ENCODE measurements around the gene GNB1L.

GNB1L gene

DNA sequence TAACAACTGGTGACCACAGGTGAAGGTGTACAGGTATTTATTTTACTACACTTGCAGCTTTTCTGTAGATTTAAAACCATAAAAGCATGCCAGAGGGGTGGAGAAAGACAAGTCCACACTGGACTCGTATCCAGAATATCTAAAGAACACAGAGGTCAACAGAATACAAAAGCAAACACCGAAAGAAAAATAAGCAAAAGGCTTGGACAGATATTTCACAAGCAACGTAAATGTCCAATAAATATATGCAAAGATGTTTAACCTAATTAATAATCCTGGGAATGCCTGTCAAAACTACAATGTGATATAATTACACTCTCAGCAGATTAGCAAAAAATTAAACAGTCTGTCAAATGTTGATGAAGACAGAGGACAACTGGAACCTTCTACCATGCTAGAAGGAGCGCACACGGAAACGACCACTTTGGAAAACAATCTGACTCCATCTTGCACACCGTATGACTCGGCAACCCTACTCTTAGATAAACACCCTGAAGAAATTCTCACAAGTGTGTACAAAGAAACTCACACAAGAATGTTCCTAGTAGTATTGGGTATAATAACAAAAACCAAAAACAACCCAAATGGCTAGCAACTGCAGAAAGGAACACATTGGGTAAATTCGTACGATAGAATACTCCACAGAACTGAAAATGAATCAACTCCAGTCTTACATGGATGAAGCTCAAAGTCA, 27.2 kb downstream of the GNB1L start:
- TF ChIP-seq, protein P1, sequence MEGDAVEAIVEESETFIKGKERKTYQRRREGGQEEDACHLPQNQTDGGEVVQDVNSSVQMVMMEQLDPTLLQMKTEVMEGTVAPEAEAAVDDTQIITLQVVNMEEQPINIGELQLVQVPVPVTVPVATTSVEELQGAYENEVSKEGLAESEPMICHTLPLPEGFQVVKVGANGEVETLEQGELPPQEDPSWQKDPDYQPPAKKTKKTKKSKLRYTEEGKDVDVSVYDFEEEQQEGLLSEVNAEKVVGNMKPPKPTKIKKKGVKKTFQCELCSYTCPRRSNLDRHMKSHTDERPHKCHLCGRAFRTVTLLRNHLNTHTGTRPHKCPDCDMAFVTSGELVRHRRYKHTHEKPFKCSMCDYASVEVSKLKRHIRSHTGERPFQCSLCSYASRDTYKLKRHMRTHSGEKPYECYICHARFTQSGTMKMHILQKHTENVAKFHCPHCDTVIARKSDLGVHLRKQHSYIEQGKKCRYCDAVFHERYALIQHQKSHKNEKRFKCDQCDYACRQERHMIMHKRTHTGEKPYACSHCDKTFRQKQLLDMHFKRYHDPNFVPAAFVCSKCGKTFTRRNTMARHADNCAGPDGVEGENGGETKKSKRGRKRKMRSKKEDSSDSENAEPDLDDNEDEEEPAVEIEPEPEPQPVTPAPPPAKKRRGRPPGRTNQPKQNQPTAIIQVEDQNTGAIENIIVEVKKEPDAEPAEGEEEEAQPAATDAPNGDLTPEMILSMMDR (IDR thresholded peaks at IDR 0.05; ENCODE audit: borderline replicate concordance, control extremely low read depth, extremely low read depth, insufficient read depth, missing control alignments) = no peak
- no peak for DNase-seq (ENCODE audit: low spot score)
- in situ Hi-C loops (cut with MboI; ENCODE audit: low sequenced_read_pairs, unreplicated experiment) = no loop called here

DNA sequence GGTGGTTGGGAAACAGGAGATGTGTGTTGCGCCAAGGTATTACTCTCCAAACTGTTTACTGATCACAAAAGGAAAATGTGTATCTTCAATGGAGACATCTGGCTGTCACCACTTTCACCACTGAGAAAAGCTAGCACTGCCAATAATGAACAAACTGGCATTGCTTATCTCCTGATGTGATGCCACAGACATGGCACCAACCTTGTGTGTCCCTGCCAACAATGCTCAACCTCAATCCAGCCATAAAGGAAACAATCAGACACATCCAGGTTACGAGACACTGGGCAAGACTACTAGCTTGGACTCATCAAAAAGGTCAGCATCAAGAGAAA, 28.1 kb downstream of the GNB1L start:
- no peak for DNase-seq (ENCODE audit: low spot score)
- TF ChIP-seq, protein P1 (IDR thresholded peaks at IDR 0.05; ENCODE audit: borderline replicate concordance, control extremely low read depth, extremely low read depth, insufficient read depth, missing control alignments) = no peak
- in situ Hi-C loops (cut with MboI; ENCODE audit: low sequenced_read_pairs, unreplicated experiment) = no loop called here

DNA sequence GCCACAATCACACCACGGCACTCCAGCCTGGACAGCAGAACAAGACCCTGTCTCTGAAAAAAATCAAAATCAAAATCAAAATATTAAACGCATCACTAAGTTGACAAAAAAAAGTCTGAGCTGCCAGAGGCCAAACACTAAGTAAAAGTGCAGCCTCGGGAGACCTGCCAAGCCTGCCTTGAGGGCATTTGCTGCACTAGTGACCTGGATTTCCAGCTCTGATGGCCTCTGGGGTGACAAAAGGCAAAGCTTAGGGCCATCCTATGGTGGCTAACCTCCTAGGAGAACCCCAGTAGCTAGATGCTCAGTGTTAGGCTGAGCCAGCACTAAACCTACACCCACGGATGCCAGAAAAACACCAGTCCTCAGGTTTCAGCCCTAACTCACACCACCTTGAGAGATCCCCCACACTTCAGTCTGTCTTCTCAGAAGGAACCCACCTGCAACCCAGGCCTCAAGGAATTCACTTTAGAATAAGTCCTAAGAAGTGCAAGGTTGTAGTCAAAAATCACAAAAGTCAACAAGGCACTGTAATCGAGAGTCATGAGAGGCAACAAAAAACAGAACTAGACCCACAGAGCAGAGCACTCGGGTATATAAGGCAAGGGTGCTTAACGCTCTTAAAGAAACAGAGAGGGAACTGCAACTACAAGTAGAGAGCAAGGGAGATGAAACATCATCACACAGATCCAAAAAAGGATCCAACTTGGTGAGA, 28.6 kb downstream of the GNB1L start:
- in situ Hi-C loops (cut with MboI; ENCODE audit: low sequenced_read_pairs, unreplicated experiment) = no loop called here
- TF ChIP-seq, protein P1 (IDR thresholded peaks at IDR 0.05; ENCODE audit: borderline replicate concordance, control extremely low read depth, extremely low read depth, insufficient read depth, missing control alignments) = no peak
- DNase-seq (ENCODE audit: low spot score) = no peak

GRCh38 chr22:19824926-19825339, 29.7 kb downstream of the GNB1L start:
- in situ Hi-C loops (cut with MboI; ENCODE audit: low sequenced_read_pairs, unreplicated experiment) = no loop called here
- no peak for DNase-seq (ENCODE audit: low spot score)
- TF ChIP-seq, protein P1 (IDR thresholded peaks at IDR 0.05; ENCODE audit: borderline replicate concordance, control extremely low read depth, extremely low read depth, insufficient read depth, missing control alignments) = no peak

GRCh38 chr22:19824212-19824925, 30.3 kb downstream of the GNB1L start:
- no peak for DNase-seq (ENCODE audit: low spot score)
- in situ Hi-C loops (cut with MboI; ENCODE audit: low sequenced_read_pairs, unreplicated experiment) = no loop called here
- TF ChIP-seq, protein P1 (IDR thresholded peaks at IDR 0.05; ENCODE audit: borderline replicate concordance, control extremely low read depth, extremely low read depth, insufficient read depth, missing control alignments) = no peak

DNA sequence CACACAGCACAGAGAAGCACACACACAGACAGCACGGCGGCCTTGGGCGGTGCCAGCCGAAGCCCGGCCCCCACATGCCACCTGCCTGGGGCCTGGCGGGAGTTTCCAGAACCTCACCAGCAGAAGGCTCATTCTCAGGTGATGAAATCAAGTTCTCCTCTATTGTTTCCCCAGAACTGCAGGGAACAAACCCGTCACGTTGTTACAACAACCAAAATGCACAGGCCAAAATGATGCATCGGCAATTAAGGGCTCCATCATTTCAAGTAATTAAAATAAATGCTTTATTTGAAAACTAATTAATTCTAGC, 30.8 kb downstream of the GNB1L start:
- DNase-seq (ENCODE audit: low spot score) = no peak
- in situ Hi-C loops (cut with MboI; ENCODE audit: low sequenced_read_pairs, unreplicated experiment) = no loop called here
- TF ChIP-seq, protein P1 (IDR thresholded peaks at IDR 0.05; ENCODE audit: borderline replicate concordance, control extremely low read depth, extremely low read depth, insufficient read depth, missing control alignments) = no peak
